ENCODE data around the gene MSI2.

MSI2 gene

DNA sequence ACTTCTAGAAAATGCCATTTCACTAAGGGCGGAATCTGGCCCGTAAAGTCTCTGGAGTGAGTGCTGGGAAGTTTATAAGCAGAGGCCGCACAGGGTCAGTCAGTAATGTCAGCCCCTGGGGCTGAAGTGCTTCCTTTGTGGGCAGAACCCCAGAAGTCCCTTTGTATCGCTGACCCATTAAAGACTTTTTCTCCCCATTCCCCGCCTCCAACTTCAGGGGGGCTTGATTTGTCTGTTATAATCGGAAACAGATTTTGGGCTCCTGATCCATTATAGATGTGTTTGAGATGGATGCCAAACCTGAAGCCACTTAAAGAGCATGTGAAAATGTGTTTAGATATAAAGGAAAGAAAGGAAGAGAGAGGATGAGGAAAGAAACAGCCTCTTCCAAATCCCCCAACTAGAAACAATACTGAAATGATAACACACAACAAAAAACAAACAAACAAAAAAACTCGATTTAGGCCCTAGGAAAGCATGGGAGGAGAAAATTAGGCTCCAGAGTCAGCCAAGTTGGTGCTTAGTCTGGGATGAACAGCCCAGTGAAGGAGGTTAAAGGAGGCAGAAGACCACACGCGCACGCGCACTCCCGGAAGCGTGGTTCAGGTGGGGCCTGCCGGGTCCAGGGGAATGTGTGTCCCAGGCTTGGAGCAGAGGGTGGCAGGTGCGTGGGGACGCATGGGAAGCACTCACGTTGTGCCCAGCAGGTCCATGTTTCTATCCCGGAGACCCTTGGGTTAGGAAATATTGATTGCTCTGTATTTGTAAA, 27.1 kb downstream of the MSI2 start:
- POLR2A ChIA-PET = no interaction called here
- DNase-seq (ENCODE audit: extremely low spot score) = no peak
- TF ChIP-seq LEF1 (IDR thresholded peaks at IDR 0.05; ENCODE audit: borderline replicate concordance) (no peak), ZNF384 (IDR thresholded peaks at IDR 0.05) (no peak), ELF4 (IDR thresholded peaks at IDR 0.05) (no peak), ARNT (IDR thresholded peaks at IDR 0.05) (no peak), FOXK2 (IDR thresholded peaks at IDR 0.05) (no peak), NFRKB (IDR thresholded peaks at IDR 0.05) (no peak), L3MBTL2 (conservative IDR thresholded peaks at IDR 0.05) (no peak), HDGF (IDR thresholded peaks at IDR 0.05; ENCODE audit: borderline replicate concordance) (no peak), CTBP1 (IDR thresholded peaks at IDR 0.05; ENCODE audit: borderline replicate concordance) (no peak), BHLHE40 (IDR thresholded peaks at IDR 0.05; ENCODE audit: borderline replicate concordance) (no peak), SUZ12 (IDR thresholded peaks at IDR 0.05) (no peak), TARDBP (IDR thresholded peaks at IDR 0.05) (no peak), FOXA1 (IDR thresholded peaks at IDR 0.05) (no peak), FOXM1 (IDR thresholded peaks at IDR 0.05; ENCODE audit: borderline replicate concordance) (no peak), SP1 (IDR thresholded peaks at IDR 0.05) (no peak)
- TF ChIP-seq, protein P1, sequence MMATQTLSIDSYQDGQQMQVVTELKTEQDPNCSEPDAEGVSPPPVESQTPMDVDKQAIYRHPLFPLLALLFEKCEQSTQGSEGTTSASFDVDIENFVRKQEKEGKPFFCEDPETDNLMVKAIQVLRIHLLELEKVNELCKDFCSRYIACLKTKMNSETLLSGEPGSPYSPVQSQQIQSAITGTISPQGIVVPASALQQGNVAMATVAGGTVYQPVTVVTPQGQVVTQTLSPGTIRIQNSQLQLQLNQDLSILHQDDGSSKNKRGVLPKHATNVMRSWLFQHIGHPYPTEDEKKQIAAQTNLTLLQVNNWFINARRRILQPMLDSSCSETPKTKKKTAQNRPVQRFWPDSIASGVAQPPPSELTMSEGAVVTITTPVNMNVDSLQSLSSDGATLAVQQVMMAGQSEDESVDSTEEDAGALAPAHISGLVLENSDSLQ (IDR thresholded peaks at IDR 0.05) = no peak
- CTCF ChIA-PET = no interaction called here

DNA sequence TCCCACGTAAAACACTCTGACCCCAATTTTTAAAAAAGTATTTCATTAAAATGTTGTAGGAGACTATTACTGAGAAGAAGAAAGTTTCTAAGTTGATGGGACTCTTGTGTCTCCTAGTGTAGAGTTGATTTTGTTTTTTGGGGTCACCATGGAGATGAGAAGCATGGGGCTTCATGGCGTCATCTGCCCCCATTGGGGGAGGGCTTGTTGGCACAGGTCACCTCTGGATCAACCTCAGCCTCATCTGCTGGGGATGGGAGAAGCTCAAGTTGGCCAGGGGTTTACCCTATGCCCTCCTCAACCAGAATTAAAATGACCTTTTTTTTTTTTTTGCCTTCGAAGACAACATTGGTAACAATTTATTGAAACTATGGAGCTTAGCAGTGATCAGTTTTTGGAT, 28.3 kb downstream of the MSI2 start:
- POLR2A ChIA-PET = no interaction called here
- TF ChIP-seq BHLHE40 (IDR thresholded peaks at IDR 0.05; ENCODE audit: borderline replicate concordance) = no peak
- CTCF ChIA-PET = interaction anchor here (0.7 kb wide), 1 partner anchor 17 kb away, joined by 4 read pairs; no protein-coding TSS in a partner anchor
- no peak for DNase-seq (ENCODE audit: extremely low spot score)

DNA sequence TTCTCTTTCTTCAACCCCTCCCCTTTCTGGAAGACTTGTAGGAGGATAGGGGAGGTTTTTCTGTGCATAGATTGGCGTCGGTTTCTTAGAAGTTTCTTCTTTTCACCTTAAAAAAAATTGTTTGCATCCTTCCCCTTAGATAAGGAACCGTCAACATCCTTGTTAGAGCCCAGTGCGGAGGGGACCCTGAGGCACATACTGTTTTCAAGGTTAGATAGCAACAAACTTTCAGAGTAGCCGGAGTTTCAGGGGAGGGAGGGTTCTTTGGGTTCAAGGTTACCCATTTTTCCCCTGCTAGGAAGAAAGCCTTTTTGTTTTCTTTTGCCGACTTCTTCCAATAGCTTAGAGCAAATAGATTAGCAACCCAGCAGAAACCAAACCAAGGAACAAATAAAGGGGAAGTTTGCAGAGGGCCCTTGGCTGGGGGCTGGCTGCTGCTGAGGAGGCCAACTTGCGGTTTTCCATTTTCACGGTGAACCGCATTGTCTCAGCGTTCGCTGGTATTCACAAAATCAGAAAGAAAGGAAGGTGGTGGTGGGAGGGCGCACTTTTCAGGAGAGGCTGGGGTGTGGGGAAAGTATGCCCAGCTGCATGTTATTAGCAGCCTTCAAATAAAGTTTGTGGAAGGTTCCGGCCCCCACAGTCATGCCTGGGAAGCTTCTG, 28.8 kb downstream of the MSI2 start:
- TF ChIP-seq L3MBTL2 (conservative IDR thresholded peaks at IDR 0.05) (no peak), TARDBP (IDR thresholded peaks at IDR 0.05) (no peak), LEF1 (IDR thresholded peaks at IDR 0.05; ENCODE audit: borderline replicate concordance) (no peak), CTBP1 (IDR thresholded peaks at IDR 0.05; ENCODE audit: borderline replicate concordance) (no peak), FOXM1 (IDR thresholded peaks at IDR 0.05; ENCODE audit: borderline replicate concordance) (no peak), FOXA1 (IDR thresholded peaks at IDR 0.05) (no peak), NFRKB (IDR thresholded peaks at IDR 0.05) (no peak), SP1 (IDR thresholded peaks at IDR 0.05) (no peak), BHLHE40 (IDR thresholded peaks at IDR 0.05; ENCODE audit: borderline replicate concordance) (no peak), HDGF (IDR thresholded peaks at IDR 0.05; ENCODE audit: borderline replicate concordance) (no peak), FOXK2 (IDR thresholded peaks at IDR 0.05) (no peak), ARNT (IDR thresholded peaks at IDR 0.05) (no peak), ZNF384 (IDR thresholded peaks at IDR 0.05) (no peak), ELF4 (IDR thresholded peaks at IDR 0.05) (no peak), SUZ12 (IDR thresholded peaks at IDR 0.05) (no peak)
- TF ChIP-seq, protein P1 (IDR thresholded peaks at IDR 0.05) = no peak
- CTCF ChIA-PET = no interaction called here
- POLR2A ChIA-PET = no interaction called here
- DNase-seq (ENCODE audit: extremely low spot score) = no peak

DNA sequence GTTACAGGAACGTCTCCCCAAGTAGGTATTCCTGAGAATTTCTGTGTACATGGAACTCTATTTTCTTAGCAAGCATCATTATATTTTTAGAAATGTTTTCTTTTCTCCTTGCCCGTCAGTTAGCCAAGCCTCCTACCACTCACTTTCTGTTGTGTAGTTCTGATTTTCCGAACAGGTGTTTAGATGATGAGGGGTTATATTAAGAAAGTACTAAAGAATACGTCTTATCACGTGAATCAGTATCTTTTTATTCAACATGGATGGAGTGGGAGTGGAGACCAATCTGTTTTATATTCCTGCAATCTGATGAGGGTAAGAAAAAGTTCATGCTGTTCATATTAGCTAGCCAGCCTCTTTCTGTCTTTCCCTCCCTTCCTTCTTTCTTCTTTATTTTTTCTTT, 29.4 kb downstream of the MSI2 start:
- no peak for DNase-seq (ENCODE audit: extremely low spot score)
- TF ChIP-seq TARDBP (IDR thresholded peaks at IDR 0.05) = no peak
- no peak for TF ChIP-seq SP1 (IDR thresholded peaks at IDR 0.05)
- no peak for TF ChIP-seq SUZ12 (IDR thresholded peaks at IDR 0.05)
- TF ChIP-seq BHLHE40 (IDR thresholded peaks at IDR 0.05; ENCODE audit: borderline replicate concordance) = no peak
- no peak for TF ChIP-seq ELF4 (IDR thresholded peaks at IDR 0.05)
- TF ChIP-seq HDGF (IDR thresholded peaks at IDR 0.05; ENCODE audit: borderline replicate concordance) = no peak
- TF ChIP-seq ZNF384 (IDR thresholded peaks at IDR 0.05) = no peak
- no peak for TF ChIP-seq L3MBTL2 (conservative IDR thresholded peaks at IDR 0.05)
- no peak for TF ChIP-seq LEF1 (IDR thresholded peaks at IDR 0.05; ENCODE audit: borderline replicate concordance)
- no peak for TF ChIP-seq ARNT (IDR thresholded peaks at IDR 0.05)
- no peak for TF ChIP-seq FOXM1 (IDR thresholded peaks at IDR 0.05; ENCODE audit: borderline replicate concordance)
- no peak for TF ChIP-seq FOXK2 (IDR thresholded peaks at IDR 0.05)
- TF ChIP-seq NFRKB (IDR thresholded peaks at IDR 0.05) = no peak
- no peak for TF ChIP-seq FOXA1 (IDR thresholded peaks at IDR 0.05)
- TF ChIP-seq, protein P1 (IDR thresholded peaks at IDR 0.05) = no peak
- no peak for TF ChIP-seq CTBP1 (IDR thresholded peaks at IDR 0.05; ENCODE audit: borderline replicate concordance)
- ChIA-PET CTCF (no interaction called here), POLR2A (no interaction called here)

DNA sequence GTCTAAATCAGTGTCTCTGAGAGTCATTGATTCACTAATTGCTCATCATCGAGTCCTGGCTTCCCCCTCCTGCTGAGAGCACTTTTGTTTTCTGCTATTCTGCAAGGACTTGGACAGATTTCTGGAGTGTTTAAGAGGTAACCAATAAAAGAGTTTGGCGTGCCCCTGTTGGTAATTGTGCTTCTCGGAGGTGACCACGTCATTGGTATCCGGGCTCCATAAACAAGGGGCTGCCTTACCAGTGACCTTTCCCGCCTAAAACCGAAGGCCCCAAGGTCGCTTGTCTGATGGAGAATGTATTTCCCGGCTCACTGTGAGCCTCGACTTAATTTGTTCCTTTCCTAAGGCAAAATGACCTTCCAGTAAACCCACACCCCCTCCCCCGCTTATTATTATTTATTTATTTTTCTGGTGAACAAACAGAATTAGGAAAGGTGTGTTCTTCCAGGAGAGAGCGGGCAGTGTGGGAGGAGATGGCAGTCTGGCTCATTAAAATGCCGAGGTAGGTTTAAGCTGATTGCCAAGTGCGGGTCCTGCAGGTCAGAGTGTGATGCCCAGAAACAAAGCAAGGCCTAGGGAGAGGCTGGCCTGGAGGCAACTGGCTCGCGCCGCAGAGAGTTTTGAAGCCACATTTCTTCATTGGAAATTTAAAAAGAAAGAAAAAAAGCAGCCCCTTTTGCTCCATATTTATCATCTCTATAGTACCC, 30.2 kb downstream of the MSI2 start:
- no peak for TF ChIP-seq NFRKB (IDR thresholded peaks at IDR 0.05)
- TF ChIP-seq BHLHE40 (IDR thresholded peaks at IDR 0.05; ENCODE audit: borderline replicate concordance) = no peak
- no peak for TF ChIP-seq SP1 (IDR thresholded peaks at IDR 0.05)
- TF ChIP-seq, protein P1 (IDR thresholded peaks at IDR 0.05) = no peak
- TF ChIP-seq L3MBTL2 (conservative IDR thresholded peaks at IDR 0.05) = no peak
- TF ChIP-seq HDGF (IDR thresholded peaks at IDR 0.05; ENCODE audit: borderline replicate concordance) = no peak
- TF ChIP-seq TARDBP (IDR thresholded peaks at IDR 0.05) = no peak
- no peak for TF ChIP-seq CTBP1 (IDR thresholded peaks at IDR 0.05; ENCODE audit: borderline replicate concordance)
- no peak for TF ChIP-seq FOXM1 (IDR thresholded peaks at IDR 0.05; ENCODE audit: borderline replicate concordance)
- no peak for TF ChIP-seq FOXA1 (IDR thresholded peaks at IDR 0.05)
- TF ChIP-seq LEF1 (IDR thresholded peaks at IDR 0.05; ENCODE audit: borderline replicate concordance) = no peak
- no peak for TF ChIP-seq ARNT (IDR thresholded peaks at IDR 0.05)
- TF ChIP-seq ELF4 (IDR thresholded peaks at IDR 0.05) = no peak
- no peak for TF ChIP-seq FOXK2 (IDR thresholded peaks at IDR 0.05)
- no peak for TF ChIP-seq ZNF384 (IDR thresholded peaks at IDR 0.05)
- TF ChIP-seq SUZ12 (IDR thresholded peaks at IDR 0.05) = no peak
- DNase-seq (ENCODE audit: extremely low spot score) = no peak
- ChIA-PET CTCF (no interaction called here), POLR2A (no interaction called here)

All from HEK293T (cell line).